ENCODE measurements around the gene KCNQ1.

DNA sequence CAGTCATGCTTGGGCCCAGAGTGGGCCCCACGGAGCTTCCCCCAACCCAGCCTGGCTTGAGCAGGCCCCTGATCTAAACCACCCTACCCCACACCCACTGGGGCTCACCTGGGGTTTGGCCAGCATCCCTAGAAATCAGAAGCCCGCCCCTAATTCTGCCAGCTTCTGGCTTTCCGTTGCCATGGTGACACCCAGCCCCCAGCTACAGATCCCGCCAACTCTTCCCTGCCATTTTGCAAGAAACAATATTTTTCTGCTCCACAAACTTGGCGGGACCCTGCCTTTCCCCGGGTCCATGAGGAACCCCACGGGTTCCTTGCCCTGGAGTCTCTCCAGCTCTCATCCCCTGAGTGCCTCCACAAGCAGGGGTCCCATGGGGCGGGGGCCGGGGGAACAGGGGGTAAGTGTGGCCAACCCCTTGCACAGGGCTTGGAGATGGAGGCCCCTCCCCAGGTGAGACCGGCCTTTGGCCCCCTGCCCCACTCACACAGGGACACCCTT lies 350.7 kb downstream of the KCNQ1 start:
- TF ChIP-seq YY1 (IDR thresholded peaks at IDR 0.05; ENCODE audit: insufficient read depth, insufficient replicate concordance, low read depth, low read length) (no peak), ZKSCAN8 (CRISPR knock-in tag; IDR thresholded peaks at IDR 0.05; ENCODE audit: borderline replicate concordance) (no peak)
- TF ChIP-seq, protein P1, sequence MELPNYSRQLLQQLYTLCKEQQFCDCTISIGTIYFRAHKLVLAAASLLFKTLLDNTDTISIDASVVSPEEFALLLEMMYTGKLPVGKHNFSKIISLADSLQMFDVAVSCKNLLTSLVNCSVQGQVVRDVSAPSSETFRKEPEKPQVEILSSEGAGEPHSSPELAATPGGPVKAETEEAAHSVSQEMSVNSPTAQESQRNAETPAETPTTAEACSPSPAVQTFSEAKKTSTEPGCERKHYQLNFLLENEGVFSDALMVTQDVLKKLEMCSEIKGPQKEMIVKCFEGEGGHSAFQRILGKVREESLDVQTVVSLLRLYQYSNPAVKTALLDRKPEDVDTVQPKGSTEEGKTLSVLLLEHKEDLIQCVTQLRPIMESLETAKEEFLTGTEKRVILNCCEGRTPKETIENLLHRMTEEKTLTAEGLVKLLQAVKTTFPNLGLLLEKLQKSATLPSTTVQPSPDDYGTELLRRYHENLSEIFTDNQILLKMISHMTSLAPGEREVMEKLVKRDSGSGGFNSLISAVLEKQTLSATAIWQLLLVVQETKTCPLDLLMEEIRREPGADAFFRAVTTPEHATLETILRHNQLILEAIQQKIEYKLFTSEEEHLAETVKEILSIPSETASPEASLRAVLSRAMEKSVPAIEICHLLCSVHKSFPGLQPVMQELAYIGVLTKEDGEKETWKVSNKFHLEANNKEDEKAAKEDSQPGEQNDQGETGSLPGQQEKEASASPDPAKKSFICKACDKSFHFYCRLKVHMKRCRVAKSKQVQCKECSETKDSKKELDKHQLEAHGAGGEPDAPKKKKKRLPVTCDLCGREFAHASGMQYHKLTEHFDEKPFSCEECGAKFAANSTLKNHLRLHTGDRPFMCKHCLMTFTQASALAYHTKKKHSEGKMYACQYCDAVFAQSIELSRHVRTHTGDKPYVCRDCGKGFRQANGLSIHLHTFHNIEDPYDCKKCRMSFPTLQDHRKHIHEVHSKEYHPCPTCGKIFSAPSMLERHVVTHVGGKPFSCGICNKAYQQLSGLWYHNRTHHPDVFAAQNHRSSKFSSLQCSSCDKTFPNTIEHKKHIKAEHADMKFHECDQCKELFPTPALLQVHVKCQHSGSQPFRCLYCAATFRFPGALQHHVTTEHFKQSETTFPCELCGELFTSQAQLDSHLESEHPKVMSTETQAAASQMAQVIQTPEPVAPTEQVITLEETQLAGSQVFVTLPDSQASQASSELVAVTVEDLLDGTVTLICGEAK (IDR thresholded peaks at IDR 0.05): no peak
- TF ChIP-seq, protein P1 (CRISPR knock-in tag; IDR thresholded peaks at IDR 0.05): no peak

All from HepG2 (cell line).